Gastroesophageal sphincter (tissue), 4 donors: ENCODE measurements around the gene EEFSEC. TPM values are rescaled to one million over a fixed set of nuclear protein-coding genes. Genes with fewer than 3 reads are reported as not detected.
A peak's percentile ranks its signal among the peaks of the same experiment; 100 is the strongest.

Experiments used
- ATAC-seq: fragments of 150-250 bp; one replicate; pipeline ENCODE4 v1.9.1; 2016; ENCODE audit warnings: mild to moderate bottlenecking, moderate library complexity
- H3K27ac ChIP-seq, 4 donors: fragments of 200-600 bp; sonication (generic) in 3 of 4; 1 replicate in 3 of 4; 2 replicates in 1 of 4; pipeline ENCODE4 v1.5.1; 2016 to 2019
- H3K27me3 ChIP-seq: fragments of 200-600 bp; sonication (generic); one replicate; pipeline ENCODE4 v1.5.1; 2019
- H3K36me3 ChIP-seq, 2 donors: fragments of 200-600 bp; sonication (generic); one replicate each; pipeline ENCODE4 v1.5.1; 2019; ENCODE audit warnings: control low read depth in 1 of 2
- H3K4me1 ChIP-seq, 3 donors: fragments of 200-600 bp; sonication (generic); 1 replicate in 2 of 3; 2 replicates in 1 of 3; pipeline ENCODE4 v1.5.1; 2016 to 2019; ENCODE audit warnings: control low read depth in 2 of 3
- H3K4me3 ChIP-seq, 2 donors: fragments of 200-600 bp; sonication (generic); one replicate each; pipeline ENCODE4 v1.5.1; 2019; ENCODE audit warnings: mild to moderate bottlenecking in 1 of 2, moderate library complexity in 1 of 2
- H3K9me3 ChIP-seq, 3 donors: fragments of 200-600 bp; sonication (generic); one replicate each; pipeline ENCODE4 v1.5.1; 2017 to 2019; ENCODE audit warnings: control low read depth in 2 of 3
- EP300 ChIP-seq: sonication (generic); formaldehyde crosslinking; IDR thresholded peaks from one replicate; pipeline ENCODE4 v1.6.1; 2017; ENCODE audit warnings: antibody characterized with exemption, mild to moderate bottlenecking
- POLR2A ChIP-seq, 2 donors: fragments of 450-650 bp; IDR thresholded peaks; one replicate each; pipeline ENCODE4 v1.6.1; 2017; ENCODE audit warnings: antibody characterized with exemption in 2 of 2, mild to moderate bottlenecking in 2 of 2, moderate library complexity in 1 of 2
- POLR2AphosphoS5 ChIP-seq: sonication (generic); formaldehyde crosslinking; IDR thresholded peaks from one replicate; pipeline ENCODE4 v1.6.1; 2017; ENCODE audit warnings: antibody characterized with exemption
- WGBS, 2 donors: methylation state at CpG; one replicate each; pipeline ENCODE4 v1.1.5; 2018; ENCODE audit warnings: low coverage in 1 of 2; 5-methylcytosine and 5-hydroxymethylcytosine counted together
- total RNA-seq, 4 donors: library from RNA; depleted of rRNA; stranded (reverse); fragments of >200 nt; gene quantifications; one replicate each; pipeline ENCODE4 v1.1.0, GENCODE V29; 2016
- TF ChIP-seq, protein P1 (sequence below), 4 experiments: fragments of 200-600 bp in 2 of 4; fragments of 450-650 bp in 2 of 4; sonication (generic) in 1 of 4; IDR thresholded peaks; one replicate each; pipeline ENCODE4 v1.5.1; 2017 to 2019; ENCODE audit warnings: antibody characterized with exemption in 4 of 4, mild to moderate bottlenecking in 2 of 4, moderate library complexity in 2 of 4

The EEFSEC gene
- total RNA-seq, 4 donors from 2014 or later: 5.8 to 16.5 (median 11.4) TPM

- no peaks in the 10 kb centered on the region for H3K36me3 ChIP-seq
- no peak for ATAC-seq
- H3K4me3 ChIP-seq: no peak overlapping the region
- H3K9me3 ChIP-seq: no peaks in the 10 kb centered on the region
- TF ChIP-seq EP300 (no peak), POLR2A (IDR thresholded peaks at IDR 0.05) (no peak), POLR2AphosphoS5 (no peak)
- TF ChIP-seq, protein P1, sequence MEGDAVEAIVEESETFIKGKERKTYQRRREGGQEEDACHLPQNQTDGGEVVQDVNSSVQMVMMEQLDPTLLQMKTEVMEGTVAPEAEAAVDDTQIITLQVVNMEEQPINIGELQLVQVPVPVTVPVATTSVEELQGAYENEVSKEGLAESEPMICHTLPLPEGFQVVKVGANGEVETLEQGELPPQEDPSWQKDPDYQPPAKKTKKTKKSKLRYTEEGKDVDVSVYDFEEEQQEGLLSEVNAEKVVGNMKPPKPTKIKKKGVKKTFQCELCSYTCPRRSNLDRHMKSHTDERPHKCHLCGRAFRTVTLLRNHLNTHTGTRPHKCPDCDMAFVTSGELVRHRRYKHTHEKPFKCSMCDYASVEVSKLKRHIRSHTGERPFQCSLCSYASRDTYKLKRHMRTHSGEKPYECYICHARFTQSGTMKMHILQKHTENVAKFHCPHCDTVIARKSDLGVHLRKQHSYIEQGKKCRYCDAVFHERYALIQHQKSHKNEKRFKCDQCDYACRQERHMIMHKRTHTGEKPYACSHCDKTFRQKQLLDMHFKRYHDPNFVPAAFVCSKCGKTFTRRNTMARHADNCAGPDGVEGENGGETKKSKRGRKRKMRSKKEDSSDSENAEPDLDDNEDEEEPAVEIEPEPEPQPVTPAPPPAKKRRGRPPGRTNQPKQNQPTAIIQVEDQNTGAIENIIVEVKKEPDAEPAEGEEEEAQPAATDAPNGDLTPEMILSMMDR (IDR thresholded peaks at IDR 0.05): no peak
- peaks cover 0 to 26% (median 13%) of the 10 kb centered on the region in 3 donors for H3K4me1 ChIP-seq
- H3K27me3 ChIP-seq: peaks cover 94% of the 10 kb centered on the region
- 96% methylated on average over 4 of the region's 8 CpGs; no CpG with 5 or more reads in 1 of the 2 donors for WGBS, 2 donors
- H3K27ac ChIP-seq: no peak overlapping the region
These were observed 276.5 kb downstream of the EEFSEC start for GRCh38 chr3:128429751-128430150.

DNA sequence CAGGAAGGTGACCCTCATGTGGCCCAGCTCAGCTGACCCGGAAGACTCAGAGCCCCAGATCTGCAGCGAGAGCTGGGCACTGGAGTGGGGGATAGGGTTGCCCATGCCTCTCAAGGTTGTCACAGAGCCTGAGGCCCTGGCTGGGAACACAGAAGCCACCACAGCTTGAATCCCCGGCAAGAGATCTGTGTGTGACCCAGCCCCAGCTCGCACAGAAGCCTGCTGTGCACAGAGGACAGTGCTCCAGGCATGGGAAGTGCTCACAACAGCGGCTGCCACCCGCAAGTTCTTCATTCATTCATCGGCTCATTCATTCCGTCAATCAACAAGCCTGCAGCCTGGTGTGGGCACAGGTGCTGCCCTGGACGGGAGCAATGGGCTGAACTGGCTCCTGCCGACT is 277.0 kb downstream of the EEFSEC start:
- no CpG with 5 or more reads among the region's 10 CpGs for WGBS, 2 donors

DNA sequence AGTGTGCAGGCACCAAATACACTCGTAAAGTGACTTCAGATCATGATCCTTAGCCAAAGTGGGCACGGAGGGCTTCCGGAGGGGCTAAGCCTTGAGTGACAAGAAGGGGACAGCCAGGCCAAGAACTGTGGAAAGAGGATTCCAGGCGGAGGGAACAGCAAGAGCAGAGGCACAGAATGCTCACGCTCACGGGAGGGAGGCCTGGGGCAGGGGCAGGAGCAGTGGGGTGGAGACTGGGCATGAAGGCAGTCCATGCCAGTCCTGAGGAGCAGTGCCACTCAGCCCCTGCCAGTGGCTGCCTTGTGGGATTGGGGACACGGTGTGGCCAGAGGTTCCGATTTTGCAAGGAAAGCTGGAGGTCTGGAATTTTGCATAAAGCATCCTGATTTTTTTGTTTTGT is 277.4 kb downstream of the EEFSEC start:
- WGBS, 2 donors: 83 to 89% methylated on average over 2 to 5 of the region's 8 CpGs
- TF ChIP-seq EP300 (no peak), POLR2AphosphoS5 (no peak), POLR2A (IDR thresholded peaks at IDR 0.05) (no peak)
- TF ChIP-seq, protein P1 (IDR thresholded peaks at IDR 0.05): no peak
- Histone ChIP-seq H3K4me3 (no peak overlapping the region), H3K27ac (no peak overlapping the region), H3K9me3 (no peaks in the 10 kb centered on the region), H3K27me3 (peaks cover 99% of the 10 kb centered on the region), H3K36me3 (no peaks in the 10 kb centered on the region), H3K4me1 (peaks cover 0 to 25% (median 13%) of the 10 kb centered on the region in 3 donors)
- ATAC-seq: no peak

More for the DNA sequence above, 277.0 kb downstream of the EEFSEC start:
- Histone ChIP-seq H3K4me3 (no peak overlapping the region), H3K36me3 (no peaks in the 10 kb centered on the region), H3K4me1 (peaks cover 0 to 26% (median 13%) of the 10 kb centered on the region in 3 donors), H3K9me3 (no peaks in the 10 kb centered on the region), H3K27ac (no peak overlapping the region), H3K27me3 (peaks cover 99% of the 10 kb centered on the region)
- TF ChIP-seq EP300 (no peak), POLR2A (IDR thresholded peaks at IDR 0.05) (no peak), POLR2AphosphoS5 (no peak)
- TF ChIP-seq, protein P1 (IDR thresholded peaks at IDR 0.05): no peak
- no peak for ATAC-seq

DNA sequence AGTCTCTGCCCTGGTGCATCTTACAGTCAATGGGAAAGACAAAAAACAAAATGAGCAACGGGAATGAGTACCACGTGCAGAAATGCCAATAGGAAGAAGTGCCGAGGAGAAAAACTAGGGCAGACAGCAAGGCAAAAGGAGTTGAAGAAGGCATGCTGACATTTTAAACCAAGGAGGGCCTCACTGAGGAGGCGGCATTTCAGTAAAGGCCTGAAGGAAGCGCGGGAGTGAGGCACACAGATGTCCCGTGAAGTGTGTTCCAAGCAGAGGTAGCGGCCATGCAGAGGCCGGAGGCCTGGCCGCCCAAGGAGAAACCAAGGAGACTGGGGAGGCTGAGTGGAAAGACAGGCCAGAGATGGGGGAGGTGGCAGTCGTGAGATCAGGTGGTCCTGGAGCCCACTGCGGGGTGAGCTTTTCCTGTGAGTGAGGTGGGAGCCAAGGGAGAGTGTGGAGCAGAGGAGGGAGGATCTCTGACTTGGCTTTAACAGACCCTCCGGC is 278.6 kb downstream of the EEFSEC start:
- no peak for TF ChIP-seq POLR2AphosphoS5
- Histone ChIP-seq H3K27me3 (peaks cover 97% of the 10 kb centered on the region), H3K9me3 (no peaks in the 10 kb centered on the region), H3K27ac (no peak overlapping the region), H3K36me3 (no peaks in the 10 kb centered on the region), H3K4me1 (peaks cover 0 to 15% (median 9%) of the 10 kb centered on the region in 3 donors), H3K4me3 (peak overlapping the region in 1 of 2 donors; percentile 47)
- WGBS, 2 donors: 49 to 63% methylated on average over 7 to 12 of the region's 13 CpGs
- no peak for ATAC-seq

- Histone ChIP-seq H3K36me3 (no peaks in the 10 kb centered on the region), H3K27me3 (peaks cover 97% of the 10 kb centered on the region), H3K4me1 (peaks cover 0 to 15% (median 9%) of the 10 kb centered on the region in 3 donors), H3K4me3 (peak overlapping the region in 1 of 2 donors; percentile 47), H3K9me3 (no peaks in the 10 kb centered on the region), H3K27ac (no peak overlapping the region)
- 11 to 20% methylated on average over 2 to 12 of the region's 43 CpGs for WGBS, 2 donors
- ATAC-seq: no peak
- TF ChIP-seq, protein P1 (IDR thresholded peaks at IDR 0.05): no peak
- TF ChIP-seq EP300 (no peak), POLR2AphosphoS5 (no peak), POLR2A (IDR thresholded peaks at IDR 0.05) (no peak)
These were observed 279.2 kb downstream of the EEFSEC start for GRCh38 chr3:128432301-128432970.
